IMR-90 (cell line): ENCODE measurements around the gene RAB3IL1. TPM values are rescaled to one million over a fixed set of nuclear protein-coding genes. Genes with fewer than 3 reads are reported as not detected.

Experiments used
- ATAC-seq: fragments of 200-7000 bp; cut with Tn5 transposase; 2 replicates; pipeline ENCODE4 v1.9.1; 2020; ENCODE audit warnings: low read depth, mild to moderate bottlenecking, moderate library complexity
- BruUV-seq: library from RNA; stranded (reverse); fragments of 400-500 nt; replicated peaks from 2 replicates; lab custom pipeline; 2021; lab: Mats Ljungman, UMichigan
- CTCF ChIA-PET: fragments of 300-600 bp; formaldehyde crosslinking; extraction: SDS; loops from one replicate; lab custom pipeline; 2021; ENCODE audit warnings: antibody characterized with exemption; lab: Yijun Ruan, JAX
- POLR2A ChIA-PET: fragments of 300-600 bp; sonication (Branson Sonifier 250); formaldehyde crosslinking; loops from one replicate; lab custom pipeline; 2022; ENCODE audit warnings: antibody characterized with exemption; ENCODE audit not compliant: unreplicated experiment; lab: Charles Lee
- DNase-seq: peaks from one replicate; pipeline ENCODE4 v3.0.0; 2013
- H2AFZ ChIP-seq: replicated peaks from 2 replicates; pipeline ENCODE3; 2013; ENCODE audit warnings: low read length, mild to moderate bottlenecking; ENCODE audit not compliant: poor library complexity
- H2AK5ac ChIP-seq: 2 replicates; pipeline ENCODE4 v1.6.1; 2013; ENCODE audit warnings: low read depth, low read length, inconsistent platforms
- H2AK9ac ChIP-seq: replicated peaks from 2 replicates; pipeline ENCODE3; 2013; ENCODE audit warnings: mild to moderate bottlenecking, low read depth, low read length, moderate library complexity; ENCODE audit not compliant: poor library complexity
- H2BK120ac ChIP-seq: 2 replicates; pipeline ENCODE4 v1.6.1; 2013; ENCODE audit warnings: low read depth, low read length, inconsistent platforms
- H2BK15ac ChIP-seq: 3 replicates; pipeline ENCODE4 v1.6.1; 2013; ENCODE audit warnings: low read depth, low read length, inconsistent platforms
- H2BK20ac ChIP-seq: 2 replicates; pipeline ENCODE4 v1.6.1; 2013; ENCODE audit warnings: low read depth, mild to moderate bottlenecking, inconsistent platforms, low read length, moderate library complexity
- H2BK5ac ChIP-seq: 2 replicates; pipeline ENCODE4 v1.6.1; 2013; ENCODE audit warnings: mild to moderate bottlenecking, low read depth, low read length, inconsistent platforms; ENCODE audit not compliant: poor library complexity, severe bottlenecking
- H3K14ac ChIP-seq: replicated peaks from 2 replicates; pipeline ENCODE4 v1.6.1; 2013; ENCODE audit warnings: low read depth, low read length, inconsistent platforms
- H3K18ac ChIP-seq: 2 replicates; pipeline ENCODE4 v1.6.1; 2013; ENCODE audit warnings: low read depth, low read length, control low read depth
- H3K23ac ChIP-seq: 2 replicates; pipeline ENCODE4 v1.6.1; 2013; ENCODE audit warnings: low read depth, low read length, inconsistent platforms
- H3K27ac ChIP-seq: 2 replicates; pipeline ENCODE4 v1.5.1; 2013; ENCODE audit warnings: mild to moderate bottlenecking, control low read depth, low read length; ENCODE audit not compliant: insufficient read depth
- H3K27me3 ChIP-seq: 2 replicates; pipeline ENCODE4 v1.6.1; 2013; ENCODE audit warnings: low read length; ENCODE audit not compliant: control insufficient read depth, insufficient read depth
- H3K36me3 ChIP-seq: 2 replicates; pipeline ENCODE4 v1.6.1; 2013; ENCODE audit warnings: low read length, mixed read lengths; ENCODE audit not compliant: control insufficient read depth, insufficient read depth
- H3K4ac ChIP-seq: 2 replicates; pipeline ENCODE4 v1.6.1; 2013; ENCODE audit warnings: low read depth, low read length, inconsistent platforms
- H3K4me1 ChIP-seq: 2 replicates; pipeline ENCODE4 v1.6.1; 2013; ENCODE audit warnings: low read length, mixed read lengths; ENCODE audit not compliant: control insufficient read depth, insufficient read depth
- H3K4me2 ChIP-seq: 2 replicates; pipeline ENCODE4 v1.6.1; 2013; ENCODE audit warnings: low read depth, mild to moderate bottlenecking, control low read depth, low read length, moderate library complexity
- H3K4me3 ChIP-seq: 2 replicates; pipeline ENCODE4 v1.5.1; 2013; ENCODE audit warnings: low read depth, mild to moderate bottlenecking, control low read depth, low read length, moderate library complexity; ENCODE audit not compliant: insufficient read depth
- H3K56ac ChIP-seq: 2 replicates; pipeline ENCODE4 v1.6.1; 2013; ENCODE audit warnings: low read length, inconsistent platforms; ENCODE audit not compliant: insufficient read depth; ENCODE audit errors: extremely low read depth
- H3K79me1 ChIP-seq, 2 experiments: 2 replicates each; pipeline ENCODE4 v1.6.1; 2013; ENCODE audit warnings: low read length in 2 of 2, inconsistent platforms in 1 of 2, low read depth in 1 of 2
- H3K9ac ChIP-seq: 2 replicates; pipeline ENCODE4 v1.6.1; 2013; ENCODE audit warnings: low read depth, low read length, control low read depth
- H3K9me1 ChIP-seq: 2 replicates; pipeline ENCODE4 v1.6.1; 2013; ENCODE audit warnings: low read length, inconsistent platforms; ENCODE audit not compliant: insufficient read depth
- H3K9me3 ChIP-seq: 2 replicates; pipeline ENCODE4 v1.6.1; 2013; ENCODE audit warnings: low read length; ENCODE audit not compliant: control insufficient read depth, insufficient read depth
- H4K20me1 ChIP-seq: 2 replicates; pipeline ENCODE4 v1.6.1; 2013; ENCODE audit warnings: low read length, inconsistent platforms; ENCODE audit not compliant: insufficient read depth
- H4K5ac ChIP-seq: 2 replicates; pipeline ENCODE4 v1.6.1; 2013; ENCODE audit warnings: mild to moderate bottlenecking, low read depth, low read length, control low read depth
- H4K8ac ChIP-seq, 2 experiments: 2 replicates each; pipeline ENCODE4 v1.6.1; 2013; ENCODE audit warnings: low read depth in 2 of 2, low read length in 2 of 2, control low read depth in 1 of 2, inconsistent platforms in 1 of 2
- H4K91ac ChIP-seq: 2 replicates; pipeline ENCODE4 v1.6.1; 2013; ENCODE audit warnings: low read depth, low read length, inconsistent platforms; ENCODE audit not compliant: insufficient read depth
- BHLHE40 ChIP-seq: fragments of 150-350 bp; IDR thresholded peaks from 2 replicates; pipeline ENCODE4 v1.6.1; 2016; ENCODE audit warnings: mild to moderate bottlenecking, low read depth, low read length
- CHD1 ChIP-seq: IDR thresholded peaks from 2 replicates; pipeline ENCODE4 v1.6.1; 2012; ENCODE audit warnings: low read depth, low read length, improper control_type of control experiment
- MAFK ChIP-seq: IDR thresholded peaks from 2 replicates; pipeline ENCODE4 v1.6.1; 2012; ENCODE audit warnings: low read depth, low read length, improper control_type of control experiment
- MAZ ChIP-seq: IDR thresholded peaks from 2 replicates; pipeline ENCODE4 v1.6.1; 2012; ENCODE audit warnings: low read depth, mild to moderate bottlenecking, low read length, improper control_type of control experiment, moderate library complexity, borderline replicate concordance
- RAD21 ChIP-seq: IDR thresholded peaks from 2 replicates; pipeline ENCODE4 v1.6.1; 2012; ENCODE audit warnings: low read length, improper control_type of control experiment
- RCOR1 ChIP-seq: IDR thresholded peaks from 2 replicates; pipeline ENCODE4 v1.6.1; 2012; ENCODE audit warnings: mild to moderate bottlenecking, low read length, improper control_type of control experiment; ENCODE audit not compliant: insufficient replicate concordance
- RFX5 ChIP-seq: IDR thresholded peaks from 2 replicates; pipeline ENCODE4 v1.8.0; 2012; ENCODE audit warnings: low read depth, mild to moderate bottlenecking, low read length, moderate library complexity
- WGBS, 2 experiments: methylation state at CpG; one replicate each; pipeline versions ENCODE4 v1.1.5 to v1.1.7; 2013; ENCODE audit warnings: missing lambda C conversion rate in 2 of 2; ENCODE audit not compliant: insufficient read length in 1 of 2; ENCODE audit errors: extremely low coverage in 2 of 2; 5-methylcytosine and 5-hydroxymethylcytosine counted together
- dilution Hi-C: fragments of 300-500 bp; cut with HindIII; formaldehyde crosslinking; loops from one replicate; pipeline ENCODE4 v1.14.3; 2018; ENCODE audit warnings: low sequenced_read_pairs; ENCODE audit not compliant: unreplicated experiment
- in situ Hi-C: fragments of 300-500 bp; cut with MboI; formaldehyde crosslinking; loops from 3 replicates; pipeline ENCODE4 v1.14.3; 2019; ENCODE audit warnings: low sequenced_read_pairs, inconsistent platforms, mixed read lengths
- intact Hi-C: fragments of 100-400 bp; cut with micrococcal nuclease; formaldehyde crosslinking; loops from 2 replicates; pipeline ENCODE4 v1.10.0; 2022
- polyA plus RNA-seq, 3 experiments: library from polyadenylated mRNA; depleted of rRNA; stranded (reverse); fragments of >200 nt; gene quantifications; 2 replicates each; pipeline ENCODE4 v1.2.3, GENCODE V29; 2012; ENCODE audit warnings: low replicate concordance in 1 of 3
- total RNA-seq: library from RNA; depleted of rRNA; stranded (reverse); fragments of >200 nt; gene quantifications from 2 replicates; pipeline ENCODE4 v1.2.3, GENCODE V29; 2012
- TF ChIP-seq, protein P1 (sequence below): fragments of 150-350 bp; IDR thresholded peaks from 2 replicates; pipeline ENCODE4 v1.6.1; 2016; ENCODE audit warnings: low read depth, mild to moderate bottlenecking, low read length, moderate library complexity, borderline replicate concordance
- TF ChIP-seq, protein P2 (sequence below): conservative IDR thresholded peaks from 2 replicates; pipeline ENCODE4 v1.5.1; 2012; ENCODE audit warnings: mild to moderate bottlenecking, low read depth, low read length, improper control_type of control experiment

The RAB3IL1 gene
- total and polyA plus RNA-seq, 2 of the 4 experiments (the other 2 are of a cell fraction), result 0.72 to 1.9 TPM

DNA sequence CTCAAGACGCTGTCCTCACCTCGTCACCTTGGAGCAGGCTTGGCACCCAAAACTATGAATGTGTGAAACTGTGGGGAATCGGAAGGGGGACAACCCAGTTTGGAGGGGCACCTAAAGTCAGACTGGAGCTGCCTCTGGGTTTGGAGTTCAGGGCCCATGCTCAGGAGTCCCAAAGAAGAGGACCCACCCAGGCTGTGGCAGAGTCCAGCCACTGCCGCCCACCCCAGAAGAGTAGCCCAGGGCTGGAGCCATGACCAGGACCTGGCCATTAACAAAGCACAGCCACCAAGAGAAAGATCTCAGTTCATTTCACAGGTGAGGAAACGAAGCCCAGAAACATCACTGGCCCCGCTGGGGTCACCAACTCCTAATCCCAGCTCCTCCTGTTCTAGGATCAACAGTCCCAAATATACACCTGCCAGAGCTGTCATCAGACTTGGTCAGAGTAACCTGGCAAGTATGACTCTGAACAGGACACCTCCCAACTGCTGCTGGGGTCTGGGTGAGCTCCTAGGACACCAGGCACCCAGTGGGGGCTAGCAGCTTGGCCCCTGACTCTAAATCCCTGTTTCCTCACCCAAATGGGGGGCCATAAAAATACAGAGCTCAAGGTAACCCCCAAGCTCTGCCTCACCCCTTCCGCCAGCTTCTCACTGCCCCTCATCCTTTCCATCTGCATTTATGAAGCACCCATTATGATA is 2.7 kb downstream of the RAB3IL1 start:
- TF ChIP-seq RCOR1 (no peak), MAZ (no peak), RFX5 (no peak), MAFK (no peak), CHD1 (no peak), BHLHE40 (no peak), RAD21 (no peak)
- TF ChIP-seq, protein P1, sequence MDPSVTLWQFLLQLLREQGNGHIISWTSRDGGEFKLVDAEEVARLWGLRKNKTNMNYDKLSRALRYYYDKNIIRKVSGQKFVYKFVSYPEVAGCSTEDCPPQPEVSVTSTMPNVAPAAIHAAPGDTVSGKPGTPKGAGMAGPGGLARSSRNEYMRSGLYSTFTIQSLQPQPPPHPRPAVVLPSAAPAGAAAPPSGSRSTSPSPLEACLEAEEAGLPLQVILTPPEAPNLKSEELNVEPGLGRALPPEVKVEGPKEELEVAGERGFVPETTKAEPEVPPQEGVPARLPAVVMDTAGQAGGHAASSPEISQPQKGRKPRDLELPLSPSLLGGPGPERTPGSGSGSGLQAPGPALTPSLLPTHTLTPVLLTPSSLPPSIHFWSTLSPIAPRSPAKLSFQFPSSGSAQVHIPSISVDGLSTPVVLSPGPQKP, result no peak
- TF ChIP-seq, protein P2, sequence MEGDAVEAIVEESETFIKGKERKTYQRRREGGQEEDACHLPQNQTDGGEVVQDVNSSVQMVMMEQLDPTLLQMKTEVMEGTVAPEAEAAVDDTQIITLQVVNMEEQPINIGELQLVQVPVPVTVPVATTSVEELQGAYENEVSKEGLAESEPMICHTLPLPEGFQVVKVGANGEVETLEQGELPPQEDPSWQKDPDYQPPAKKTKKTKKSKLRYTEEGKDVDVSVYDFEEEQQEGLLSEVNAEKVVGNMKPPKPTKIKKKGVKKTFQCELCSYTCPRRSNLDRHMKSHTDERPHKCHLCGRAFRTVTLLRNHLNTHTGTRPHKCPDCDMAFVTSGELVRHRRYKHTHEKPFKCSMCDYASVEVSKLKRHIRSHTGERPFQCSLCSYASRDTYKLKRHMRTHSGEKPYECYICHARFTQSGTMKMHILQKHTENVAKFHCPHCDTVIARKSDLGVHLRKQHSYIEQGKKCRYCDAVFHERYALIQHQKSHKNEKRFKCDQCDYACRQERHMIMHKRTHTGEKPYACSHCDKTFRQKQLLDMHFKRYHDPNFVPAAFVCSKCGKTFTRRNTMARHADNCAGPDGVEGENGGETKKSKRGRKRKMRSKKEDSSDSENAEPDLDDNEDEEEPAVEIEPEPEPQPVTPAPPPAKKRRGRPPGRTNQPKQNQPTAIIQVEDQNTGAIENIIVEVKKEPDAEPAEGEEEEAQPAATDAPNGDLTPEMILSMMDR, result no peak
- Histone ChIP-seq H3K4me3 (no peak overlapping the region), H3K27me3 (peaks cover 20% of the 10 kb centered on the region), H3K9ac (no peak overlapping the region), H2BK20ac (no peak overlapping the region), H3K56ac (no peak overlapping the region), H3K79me1 (0 out of 4 replicates have a peak, but pooled peaks cover 0 to 3% of the 10 kb centered on the region in 2 experiments), H3K9me3 (no peaks in the 10 kb centered on the region), H2BK120ac (no peak overlapping the region), H2AK9ac (peak overlapping the region; percentile 37), H3K9me1 (0 out of 2 replicates have a peak, but pooled peaks cover 4% of the 10 kb centered on the region), H3K23ac (no peak overlapping the region), H2AK5ac (no peak overlapping the region), H2AFZ (peak overlapping the region; percentile 23), H3K4me2 (no peak overlapping the region), H3K18ac (no peak overlapping the region), H4K20me1 (peaks cover 3% of the 10 kb centered on the region; the same call in 1 of the 2 replicates), H3K27ac (no peak overlapping the region), H2BK15ac (no peak overlapping the region), H4K5ac (no peak overlapping the region), H2BK5ac (no peak overlapping the region), H3K36me3 (no peaks in the 10 kb centered on the region), H4K91ac (no peak overlapping the region), H3K4ac (no peak overlapping the region), H4K8ac (no peak overlapping the region), H3K4me1 (no peaks in the 10 kb centered on the region; the same call in 1 of the 2 replicates), H3K14ac (no peak overlapping the region)
- ChIA-PET CTCF (interaction anchor here (0.6 kb wide), 1 partner anchor 33 kb away, joined by 3 read pairs; no protein-coding TSS in a partner anchor), POLR2A (no interaction called here)
- DNase-seq (no peak), ATAC-seq (no peak)
- dilution Hi-C loops, result no loop called here
- WGBS, 2 experiments, result 100% methylated on average over 2 of the region's 7 CpGs; no CpG with 5 or more reads in 1 of the 2 experiments
- in situ Hi-C loops, result no loop called here
- BruUV-seq, result no TSS peak
- intact Hi-C loops, result no loop called here
